ENCODE data around the gene SPOCK3.

The SPOCK3 gene

DNA sequence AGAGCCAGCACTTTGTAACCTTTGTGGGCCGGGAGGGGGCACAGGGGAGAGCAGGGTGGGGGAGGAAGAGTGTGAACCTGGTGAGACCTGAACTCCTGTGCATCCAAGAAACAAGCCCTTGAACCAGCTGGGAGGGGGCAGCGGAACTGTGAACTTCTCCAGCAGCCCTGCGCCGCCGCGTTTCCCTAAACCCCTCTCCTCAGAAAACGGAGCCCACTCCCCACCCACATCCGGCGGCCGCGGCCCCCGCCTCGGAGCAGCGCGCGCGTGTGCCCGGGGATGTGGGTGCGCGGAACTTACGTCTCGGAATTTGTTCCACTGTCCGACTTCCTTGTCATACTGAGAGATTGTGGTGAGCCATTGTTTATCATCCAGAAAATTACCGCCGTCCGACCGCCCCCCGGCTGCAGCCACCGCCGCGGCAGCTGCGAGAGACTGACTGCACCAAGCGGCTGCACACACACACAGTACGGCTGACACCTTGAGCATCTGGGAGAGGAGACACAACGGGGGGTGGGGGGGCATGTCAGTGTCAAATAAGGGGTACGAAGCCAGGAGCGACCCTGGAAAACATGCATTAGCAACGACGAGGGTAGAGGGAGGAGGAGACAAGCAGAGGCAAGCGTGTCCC lies 494 bp downstream of the SPOCK3 start:
- peak; percentile 58 for ATAC-seq
- TF ChIP-seq ZFP30 (CRISPR knock-in tag; IDR thresholded peaks at IDR 0.05), result no peak
- TF ChIP-seq, protein P1, sequence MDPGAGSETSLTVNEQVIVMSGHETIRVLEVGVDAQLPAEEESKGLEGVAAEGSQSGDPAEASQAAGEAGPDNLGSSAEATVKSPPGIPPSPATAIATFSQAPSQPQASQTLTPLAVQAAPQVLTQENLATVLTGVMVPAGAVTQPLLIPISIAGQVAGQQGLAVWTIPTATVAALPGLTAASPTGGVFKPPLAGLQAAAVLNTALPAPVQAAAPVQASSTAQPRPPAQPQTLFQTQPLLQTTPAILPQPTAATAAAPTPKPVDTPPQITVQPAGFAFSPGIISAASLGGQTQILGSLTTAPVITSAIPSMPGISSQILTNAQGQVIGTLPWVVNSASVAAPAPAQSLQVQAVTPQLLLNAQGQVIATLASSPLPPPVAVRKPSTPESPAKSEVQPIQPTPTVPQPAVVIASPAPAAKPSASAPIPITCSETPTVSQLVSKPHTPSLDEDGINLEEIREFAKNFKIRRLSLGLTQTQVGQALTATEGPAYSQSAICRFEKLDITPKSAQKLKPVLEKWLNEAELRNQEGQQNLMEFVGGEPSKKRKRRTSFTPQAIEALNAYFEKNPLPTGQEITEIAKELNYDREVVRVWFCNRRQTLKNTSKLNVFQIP (CRISPR knock-in tag; IDR thresholded peaks at IDR 0.05; ENCODE audit: borderline replicate concordance, low read depth), result no peak
- TF ChIP-seq, protein P2, sequence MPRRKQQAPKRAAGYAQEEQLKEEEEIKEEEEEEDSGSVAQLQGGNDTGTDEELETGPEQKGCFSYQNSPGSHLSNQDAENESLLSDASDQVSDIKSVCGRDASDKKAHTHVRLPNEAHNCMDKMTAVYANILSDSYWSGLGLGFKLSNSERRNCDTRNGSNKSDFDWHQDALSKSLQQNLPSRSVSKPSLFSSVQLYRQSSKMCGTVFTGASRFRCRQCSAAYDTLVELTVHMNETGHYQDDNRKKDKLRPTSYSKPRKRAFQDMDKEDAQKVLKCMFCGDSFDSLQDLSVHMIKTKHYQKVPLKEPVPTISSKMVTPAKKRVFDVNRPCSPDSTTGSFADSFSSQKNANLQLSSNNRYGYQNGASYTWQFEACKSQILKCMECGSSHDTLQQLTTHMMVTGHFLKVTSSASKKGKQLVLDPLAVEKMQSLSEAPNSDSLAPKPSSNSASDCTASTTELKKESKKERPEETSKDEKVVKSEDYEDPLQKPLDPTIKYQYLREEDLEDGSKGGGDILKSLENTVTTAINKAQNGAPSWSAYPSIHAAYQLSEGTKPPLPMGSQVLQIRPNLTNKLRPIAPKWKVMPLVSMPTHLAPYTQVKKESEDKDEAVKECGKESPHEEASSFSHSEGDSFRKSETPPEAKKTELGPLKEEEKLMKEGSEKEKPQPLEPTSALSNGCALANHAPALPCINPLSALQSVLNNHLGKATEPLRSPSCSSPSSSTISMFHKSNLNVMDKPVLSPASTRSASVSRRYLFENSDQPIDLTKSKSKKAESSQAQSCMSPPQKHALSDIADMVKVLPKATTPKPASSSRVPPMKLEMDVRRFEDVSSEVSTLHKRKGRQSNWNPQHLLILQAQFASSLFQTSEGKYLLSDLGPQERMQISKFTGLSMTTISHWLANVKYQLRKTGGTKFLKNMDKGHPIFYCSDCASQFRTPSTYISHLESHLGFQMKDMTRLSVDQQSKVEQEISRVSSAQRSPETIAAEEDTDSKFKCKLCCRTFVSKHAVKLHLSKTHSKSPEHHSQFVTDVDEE (CRISPR knock-in tag; IDR thresholded peaks at IDR 0.05), result no peak
- TF ChIP-seq, protein P3, sequence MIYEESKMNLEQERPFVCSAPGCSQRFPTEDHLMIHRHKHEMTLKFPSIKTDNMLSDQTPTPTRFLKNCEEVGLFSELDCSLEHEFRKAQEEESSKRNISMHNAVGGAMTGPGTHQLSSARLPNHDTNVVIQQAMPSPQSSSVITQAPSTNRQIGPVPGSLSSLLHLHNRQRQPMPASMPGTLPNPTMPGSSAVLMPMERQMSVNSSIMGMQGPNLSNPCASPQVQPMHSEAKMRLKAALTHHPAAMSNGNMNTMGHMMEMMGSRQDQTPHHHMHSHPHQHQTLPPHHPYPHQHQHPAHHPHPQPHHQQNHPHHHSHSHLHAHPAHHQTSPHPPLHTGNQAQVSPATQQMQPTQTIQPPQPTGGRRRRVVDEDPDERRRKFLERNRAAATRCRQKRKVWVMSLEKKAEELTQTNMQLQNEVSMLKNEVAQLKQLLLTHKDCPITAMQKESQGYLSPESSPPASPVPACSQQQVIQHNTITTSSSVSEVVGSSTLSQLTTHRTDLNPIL (CRISPR knock-in tag; IDR thresholded peaks at IDR 0.05; ENCODE audit: low read depth), result no peak
- TF ChIP-seq, protein P4, sequence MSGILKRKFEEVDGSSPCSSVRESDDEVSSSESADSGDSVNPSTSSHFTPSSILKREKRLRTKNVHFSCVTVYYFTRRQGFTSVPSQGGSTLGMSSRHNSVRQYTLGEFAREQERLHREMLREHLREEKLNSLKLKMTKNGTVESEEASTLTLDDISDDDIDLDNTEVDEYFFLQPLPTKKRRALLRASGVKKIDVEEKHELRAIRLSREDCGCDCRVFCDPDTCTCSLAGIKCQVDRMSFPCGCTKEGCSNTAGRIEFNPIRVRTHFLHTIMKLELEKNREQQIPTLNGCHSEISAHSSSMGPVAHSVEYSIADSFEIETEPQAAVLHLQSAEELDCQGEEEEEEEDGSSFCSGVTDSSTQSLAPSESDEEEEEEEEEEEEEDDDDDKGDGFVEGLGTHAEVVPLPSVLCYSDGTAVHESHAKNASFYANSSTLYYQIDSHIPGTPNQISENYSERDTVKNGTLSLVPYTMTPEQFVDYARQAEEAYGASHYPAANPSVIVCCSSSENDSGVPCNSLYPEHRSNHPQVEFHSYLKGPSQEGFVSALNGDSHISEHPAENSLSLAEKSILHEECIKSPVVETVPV (CRISPR knock-in tag; IDR thresholded peaks at IDR 0.05), result no peak
- no peak for TF ChIP-seq ZNF565 (CRISPR knock-in tag; conservative IDR thresholded peaks at IDR 0.05; ENCODE audit: low read depth)
- TF ChIP-seq ISL1 (CRISPR knock-in tag; IDR thresholded peaks at IDR 0.05), result no peak
- no peak for TF ChIP-seq TCF4 (CRISPR knock-in tag; IDR thresholded peaks at IDR 0.05; ENCODE audit: borderline replicate concordance)
- TF ChIP-seq ZC3H10 (CRISPR knock-in tag; IDR thresholded peaks at IDR 0.05), result no peak
- TF ChIP-seq BACH2 (CRISPR knock-in tag; IDR thresholded peaks at IDR 0.05; ENCODE audit: borderline replicate concordance), result no peak

DNA sequence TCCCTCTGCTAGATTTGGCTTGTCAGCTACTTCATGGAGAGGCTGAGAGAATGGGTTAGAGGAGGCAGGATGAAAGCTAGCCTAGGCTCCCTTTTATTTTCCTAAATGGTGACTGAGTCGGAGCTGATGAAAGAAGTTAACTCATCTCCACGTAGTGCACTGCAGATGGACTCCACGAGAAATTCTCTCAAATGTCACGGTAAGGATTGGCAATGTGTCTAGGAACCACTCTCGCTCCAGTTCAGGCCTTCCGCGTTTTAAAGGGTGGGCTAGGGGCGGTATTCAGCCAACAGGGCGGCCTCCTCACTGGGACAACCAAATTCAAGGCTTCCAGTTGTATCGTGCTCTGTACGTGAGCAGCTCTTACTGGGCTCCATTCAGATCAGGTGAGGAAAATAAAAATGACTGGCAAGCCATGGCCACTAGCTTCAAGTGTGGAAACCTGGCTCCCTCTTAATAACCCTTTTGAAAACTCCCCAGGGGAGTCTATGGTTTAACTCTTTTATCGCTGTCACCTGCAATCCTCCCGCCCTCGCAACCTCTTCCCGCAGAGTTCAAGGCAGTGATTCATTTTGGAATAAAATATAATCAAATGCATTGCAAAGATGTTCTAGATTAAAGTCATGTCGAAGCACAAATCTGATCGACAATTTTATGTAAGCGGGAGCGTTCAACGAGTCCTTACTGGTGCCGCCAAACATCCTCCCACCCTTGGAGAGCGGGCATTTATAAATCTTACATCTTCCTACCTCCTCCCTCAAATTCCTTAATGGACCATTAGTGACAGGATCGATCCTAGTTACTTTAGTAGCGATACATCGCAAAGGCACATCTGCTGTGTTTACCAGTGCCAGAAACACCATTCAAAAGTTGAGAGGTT lies 1.2 kb downstream of the SPOCK3 start:
- ATAC-seq, result no peak

More for the DNA sequence above, 1.2 kb downstream of the SPOCK3 start:
- no peak for TF ChIP-seq CSDC2 (CRISPR knock-in tag; IDR thresholded peaks at IDR 0.05)
- TF ChIP-seq TCF4 (CRISPR knock-in tag; IDR thresholded peaks at IDR 0.05; ENCODE audit: borderline replicate concordance), result no peak
- no peak for TF ChIP-seq ZNF8 (CRISPR knock-in tag; IDR thresholded peaks at IDR 0.05)
- no peak for TF ChIP-seq ISL1 (CRISPR knock-in tag; IDR thresholded peaks at IDR 0.05)
- TF ChIP-seq, protein P4 (CRISPR knock-in tag; IDR thresholded peaks at IDR 0.05), result no peak
- no peak for TF ChIP-seq OSR1 (CRISPR knock-in tag; IDR thresholded peaks at IDR 0.05)
- TF ChIP-seq ZFP30 (CRISPR knock-in tag; IDR thresholded peaks at IDR 0.05), result no peak
- TF ChIP-seq ZFP3 (CRISPR knock-in tag; IDR thresholded peaks at IDR 0.05), result no peak
- no peak for TF ChIP-seq ESRRG (CRISPR knock-in tag; IDR thresholded peaks at IDR 0.05)
- TF ChIP-seq, protein P2 (CRISPR knock-in tag; IDR thresholded peaks at IDR 0.05), result no peak
- TF ChIP-seq, protein P3 (CRISPR knock-in tag; IDR thresholded peaks at IDR 0.05; ENCODE audit: low read depth), result no peak
- no peak for TF ChIP-seq RARB (CRISPR knock-in tag; IDR thresholded peaks at IDR 0.05)
- TF ChIP-seq GLIS3 (CRISPR knock-in tag; IDR thresholded peaks at IDR 0.05), result no peak
- no peak for TF ChIP-seq PPARA (CRISPR knock-in tag; IDR thresholded peaks at IDR 0.05; ENCODE audit: borderline replicate concordance)
- no peak for TF ChIP-seq BACH2 (CRISPR knock-in tag; IDR thresholded peaks at IDR 0.05; ENCODE audit: borderline replicate concordance)
- no peak for TF ChIP-seq TOX (CRISPR knock-in tag; IDR thresholded peaks at IDR 0.05; ENCODE audit: borderline replicate concordance)
- TF ChIP-seq SNAI2 (CRISPR knock-in tag; IDR thresholded peaks at IDR 0.05), result no peak
- TF ChIP-seq, protein P5, sequence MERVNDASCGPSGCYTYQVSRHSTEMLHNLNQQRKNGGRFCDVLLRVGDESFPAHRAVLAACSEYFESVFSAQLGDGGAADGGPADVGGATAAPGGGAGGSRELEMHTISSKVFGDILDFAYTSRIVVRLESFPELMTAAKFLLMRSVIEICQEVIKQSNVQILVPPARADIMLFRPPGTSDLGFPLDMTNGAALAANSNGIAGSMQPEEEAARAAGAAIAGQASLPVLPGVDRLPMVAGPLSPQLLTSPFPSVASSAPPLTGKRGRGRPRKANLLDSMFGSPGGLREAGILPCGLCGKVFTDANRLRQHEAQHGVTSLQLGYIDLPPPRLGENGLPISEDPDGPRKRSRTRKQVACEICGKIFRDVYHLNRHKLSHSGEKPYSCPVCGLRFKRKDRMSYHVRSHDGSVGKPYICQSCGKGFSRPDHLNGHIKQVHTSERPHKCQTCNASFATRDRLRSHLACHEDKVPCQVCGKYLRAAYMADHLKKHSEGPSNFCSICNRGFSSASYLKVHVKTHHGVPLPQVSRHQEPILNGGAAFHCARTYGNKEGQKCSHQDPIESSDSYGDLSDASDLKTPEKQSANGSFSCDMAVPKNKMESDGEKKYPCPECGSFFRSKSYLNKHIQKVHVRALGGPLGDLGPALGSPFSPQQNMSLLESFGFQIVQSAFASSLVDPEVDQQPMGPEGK (CRISPR knock-in tag; IDR thresholded peaks at IDR 0.05; ENCODE audit: borderline replicate concordance), result no peak
- no peak for TF ChIP-seq ZC3H10 (CRISPR knock-in tag; IDR thresholded peaks at IDR 0.05)
